PFSK-1 (cell line): ENCODE results near the gene RBPJL.

Experiments used
- FOXP2 ChIP-seq: optimal IDR thresholded peaks from 2 replicates; pipeline ENCODE3; 2011; ENCODE audit warnings: borderline replicate concordance, control low read depth, inconsistent platforms; ENCODE audit not compliant: insufficient read depth; ENCODE audit errors: extremely low read length, extremely low read depth
- POLR2AphosphoS5 ChIP-seq: IDR thresholded peaks from 2 replicates; pipeline ENCODE4 v1.6.1; 2012; ENCODE audit warnings: low read depth, mild to moderate bottlenecking, control low read depth, low read length, moderate library complexity
- SIN3A ChIP-seq: IDR thresholded peaks from 2 replicates; pipeline ENCODE4 v1.6.1; 2012; ENCODE audit warnings: mild to moderate bottlenecking, low read length, moderate library complexity, borderline replicate concordance; ENCODE audit not compliant: insufficient read depth
- TAF1 ChIP-seq: IDR thresholded peaks from 2 replicates; pipeline ENCODE4 v1.6.1; 2012; ENCODE audit warnings: low read length, control low read depth, borderline replicate concordance; ENCODE audit not compliant: insufficient read depth
- TF ChIP-seq, protein P1 (sequence below), 2 experiments: IDR thresholded peaks; 2 replicates each; pipeline versions ENCODE4 v1.6.1 to v1.8.0; 2011 to 2012; ENCODE audit warnings: low read depth in 2 of 2, low read length in 2 of 2, control low read depth in 1 of 2, inconsistent platforms in 1 of 2, mild to moderate bottlenecking in 1 of 2, moderate library complexity in 1 of 2; ENCODE audit not compliant: insufficient read depth in 1 of 2

Gene RBPJL

DNA sequence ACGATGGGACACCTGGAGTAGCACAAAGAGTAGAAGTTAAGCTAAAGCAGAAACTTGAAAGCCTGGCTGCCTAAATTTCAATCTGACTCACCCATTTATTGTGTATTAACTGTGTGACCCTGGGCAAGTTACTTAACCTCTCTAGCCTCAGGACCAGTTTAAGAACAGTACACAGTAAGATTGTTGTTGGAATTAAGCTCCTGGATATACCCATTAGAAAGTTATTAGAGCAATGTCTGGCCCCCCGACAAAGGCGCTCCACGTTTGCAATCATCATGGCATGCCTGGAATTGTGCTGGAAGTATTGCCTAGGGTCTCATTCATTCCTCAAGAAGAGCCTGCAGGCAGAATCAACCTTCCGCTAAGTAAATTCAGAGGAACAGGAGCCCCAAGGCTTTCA is 40.2 kb downstream of the RBPJL start:
- TF ChIP-seq TAF1, result no peak
- TF ChIP-seq, protein P1, sequence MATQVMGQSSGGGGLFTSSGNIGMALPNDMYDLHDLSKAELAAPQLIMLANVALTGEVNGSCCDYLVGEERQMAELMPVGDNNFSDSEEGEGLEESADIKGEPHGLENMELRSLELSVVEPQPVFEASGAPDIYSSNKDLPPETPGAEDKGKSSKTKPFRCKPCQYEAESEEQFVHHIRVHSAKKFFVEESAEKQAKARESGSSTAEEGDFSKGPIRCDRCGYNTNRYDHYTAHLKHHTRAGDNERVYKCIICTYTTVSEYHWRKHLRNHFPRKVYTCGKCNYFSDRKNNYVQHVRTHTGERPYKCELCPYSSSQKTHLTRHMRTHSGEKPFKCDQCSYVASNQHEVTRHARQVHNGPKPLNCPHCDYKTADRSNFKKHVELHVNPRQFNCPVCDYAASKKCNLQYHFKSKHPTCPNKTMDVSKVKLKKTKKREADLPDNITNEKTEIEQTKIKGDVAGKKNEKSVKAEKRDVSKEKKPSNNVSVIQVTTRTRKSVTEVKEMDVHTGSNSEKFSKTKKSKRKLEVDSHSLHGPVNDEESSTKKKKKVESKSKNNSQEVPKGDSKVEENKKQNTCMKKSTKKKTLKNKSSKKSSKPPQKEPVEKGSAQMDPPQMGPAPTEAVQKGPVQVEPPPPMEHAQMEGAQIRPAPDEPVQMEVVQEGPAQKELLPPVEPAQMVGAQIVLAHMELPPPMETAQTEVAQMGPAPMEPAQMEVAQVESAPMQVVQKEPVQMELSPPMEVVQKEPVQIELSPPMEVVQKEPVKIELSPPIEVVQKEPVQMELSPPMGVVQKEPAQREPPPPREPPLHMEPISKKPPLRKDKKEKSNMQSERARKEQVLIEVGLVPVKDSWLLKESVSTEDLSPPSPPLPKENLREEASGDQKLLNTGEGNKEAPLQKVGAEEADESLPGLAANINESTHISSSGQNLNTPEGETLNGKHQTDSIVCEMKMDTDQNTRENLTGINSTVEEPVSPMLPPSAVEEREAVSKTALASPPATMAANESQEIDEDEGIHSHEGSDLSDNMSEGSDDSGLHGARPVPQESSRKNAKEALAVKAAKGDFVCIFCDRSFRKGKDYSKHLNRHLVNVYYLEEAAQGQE (IDR thresholded peaks at IDR 0.05; ENCODE audit: insufficient read depth in 1 of 2, low read depth in 2 of 2, low read length in 2 of 2), result no peak
- TF ChIP-seq SIN3A, result no peak
- TF ChIP-seq FOXP2, result no peak
- TF ChIP-seq POLR2AphosphoS5, result no peak

DNA sequence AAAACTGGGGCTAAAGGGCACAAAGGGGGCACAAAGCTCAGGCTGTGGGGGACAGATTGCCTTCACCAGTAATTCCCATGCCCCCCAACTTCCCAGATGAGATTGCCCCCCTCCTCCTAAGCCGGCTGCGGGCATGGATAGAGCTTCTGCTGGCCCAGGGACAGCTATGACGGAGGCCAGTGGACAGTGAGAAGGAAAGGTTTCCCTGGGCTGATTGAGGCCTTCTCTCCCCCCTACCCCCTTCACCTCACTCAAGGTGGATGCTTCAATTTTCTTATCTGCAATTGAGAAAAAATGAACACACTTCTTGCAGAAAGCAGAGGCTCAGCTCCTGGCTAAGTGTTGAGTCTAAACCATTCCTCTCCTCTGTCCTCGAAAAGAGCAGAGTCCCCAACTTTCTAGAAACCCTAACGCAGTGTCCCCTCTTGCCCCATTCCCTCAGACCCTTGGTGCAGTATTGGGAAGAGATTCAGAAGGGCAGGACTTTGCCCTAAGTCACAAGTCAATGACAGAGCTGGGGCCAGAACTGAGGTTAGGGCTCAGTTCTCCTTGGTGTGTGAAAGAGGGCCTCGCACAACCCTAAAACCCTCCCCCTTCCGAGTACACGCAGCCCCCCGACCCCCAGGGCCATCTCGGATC is 40.8 kb downstream of the RBPJL start:
- TF ChIP-seq POLR2AphosphoS5 (no peak), FOXP2 (no peak), TAF1 (no peak), SIN3A (no peak)
- TF ChIP-seq, protein P1 (IDR thresholded peaks at IDR 0.05; ENCODE audit: insufficient read depth in 1 of 2, low read depth in 2 of 2, low read length in 2 of 2), result no peak

DNA sequence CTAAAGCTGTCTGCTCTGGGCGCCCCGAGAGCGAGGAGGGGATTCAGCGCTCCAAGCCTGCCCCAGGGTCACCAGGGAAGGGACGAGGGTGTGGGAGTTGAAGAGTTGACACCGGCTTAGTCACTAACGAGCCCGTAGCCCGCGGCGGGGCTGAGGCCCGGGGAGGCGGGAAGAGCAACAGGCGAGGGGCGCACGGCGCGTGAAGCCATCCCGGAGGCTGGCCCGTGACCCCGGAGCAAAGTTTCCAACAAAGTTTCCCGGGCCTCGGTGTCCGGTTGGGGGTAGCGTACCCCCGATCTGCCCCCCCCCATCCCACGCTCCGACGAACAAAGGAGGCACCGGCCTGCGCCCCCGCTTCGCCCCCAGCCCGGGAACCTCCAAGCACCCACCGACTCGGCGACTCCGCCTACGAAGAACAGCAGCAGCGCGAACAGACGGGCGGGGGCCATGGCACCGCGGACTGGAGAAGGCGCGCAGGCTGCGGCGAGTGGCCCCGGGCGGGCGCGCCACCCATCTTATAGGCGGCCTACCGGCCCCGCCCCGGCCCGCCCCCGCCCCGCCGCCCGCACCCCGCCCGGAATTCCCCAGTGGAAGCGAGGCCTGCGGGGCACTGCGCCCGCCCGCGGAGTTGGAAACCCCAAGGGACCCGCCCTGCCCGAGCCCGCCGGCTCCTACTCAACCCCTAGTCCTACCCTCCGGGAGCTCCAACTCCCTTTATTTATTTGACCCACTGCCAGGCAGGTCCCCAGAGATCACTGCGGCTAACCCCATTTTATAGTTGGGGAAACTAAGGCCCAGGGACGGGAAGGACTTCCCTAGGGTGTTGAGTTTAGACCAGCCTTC is 41.5 kb downstream of the RBPJL start, which contains the start of gene SDC4:
Gene SDC4 (minus strand): TSS at position 489 of the 843 bp plus-strand sequence. CDS start 40 bp downstream, at position 449.
- TF ChIP-seq POLR2AphosphoS5 (no peak), TAF1 (no peak), FOXP2 (no peak), SIN3A (no peak)
- TF ChIP-seq, protein P1 (IDR thresholded peaks at IDR 0.05; ENCODE audit: insufficient read depth in 1 of 2, low read depth in 2 of 2, low read length in 2 of 2), result no peak

DNA sequence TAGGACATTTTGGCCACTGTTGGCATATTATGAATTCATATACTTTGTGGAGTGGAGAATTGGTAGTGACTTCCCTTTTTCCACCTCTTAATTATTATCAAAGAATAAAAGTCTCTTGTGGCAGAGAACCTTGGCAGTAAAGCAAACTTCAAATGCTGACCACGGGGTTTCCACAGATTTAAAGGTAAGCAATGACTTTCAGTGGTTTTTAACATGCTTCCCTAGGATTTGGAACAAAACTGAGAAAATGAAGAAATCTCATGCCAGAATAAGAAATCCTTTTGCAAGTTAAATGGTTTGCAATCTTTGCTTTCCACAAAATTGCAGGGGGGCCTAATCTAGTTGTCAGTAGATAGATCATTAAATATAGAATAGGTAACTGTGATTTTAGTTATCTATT is 43.6 kb downstream of the RBPJL start:
- TF ChIP-seq FOXP2, result no peak
- TF ChIP-seq SIN3A, result no peak
- TF ChIP-seq POLR2AphosphoS5, result no peak
- TF ChIP-seq TAF1, result no peak
- TF ChIP-seq, protein P1 (IDR thresholded peaks at IDR 0.05; ENCODE audit: insufficient read depth in 1 of 2, low read depth in 2 of 2, low read length in 2 of 2), result no peak
